SK-N-SH (cell line): ENCODE results near the gene SLC38A2. TPM values are rescaled to one million over a fixed set of nuclear protein-coding genes. Genes with fewer than 3 reads are reported as not detected.

Source experiments
- CTCF ChIA-PET: fragments of 300-600, 350-600 bp; formaldehyde crosslinking; extraction: SDS; loops from one replicate; lab custom pipeline; 2021; lab: Yijun Ruan, JAX
- POLR2A ChIA-PET: fragments of 350-600 bp; sonication (Branson Sonifier 250); formaldehyde crosslinking; extraction: SDS; loops from one replicate; lab custom pipeline; 2020; ENCODE audit warnings: antibody characterized with exemption, inconsistent platforms; lab: Yijun Ruan, JAX
- DNase-seq: peaks from one replicate; pipeline ENCODE4 v3.0.0; 2012
- H2AFZ ChIP-seq: fragments of 200-600 bp; sonication (generic); 2 replicates; pipeline ENCODE4 v1.8.1; 2016; ENCODE audit warnings: antibody characterized with exemption, mild to moderate bottlenecking, low read depth
- H3F3A ChIP-seq: fragments of 200-600 bp; sonication (generic); replicated peaks from 2 replicates; pipeline ENCODE3; 2016; ENCODE audit warnings: antibody characterized with exemption, mild to moderate bottlenecking; ENCODE audit not compliant: insufficient read depth
- H3K27ac ChIP-seq, 2 experiments: fragments of 200-500 bp in 1 of 2; fragments of 200-600 bp in 1 of 2; sonication (Bioruptor generic) in 1 of 2; sonication (generic), shearing (Covaris generic) in 1 of 2; 2 replicates each; pipeline versions ENCODE4 v1.5.1 to v1.6.1; 2014 to 2016; ENCODE audit warnings: low read depth in 2 of 2, inconsistent platforms in 1 of 2, low read length in 1 of 2, mild to moderate bottlenecking in 1 of 2, mixed read lengths in 1 of 2
- H3K27me3 ChIP-seq: fragments of 200-600 bp; sonication (generic), shearing (Covaris generic); 2 replicates; pipeline ENCODE4 v1.6.1; 2016; ENCODE audit warnings: mixed run types; ENCODE audit not compliant: insufficient read depth
- H3K36me3 ChIP-seq, 2 experiments: fragments of 200-500 bp in 1 of 2; fragments of 200-600 bp in 1 of 2; sonication (Bioruptor generic) in 1 of 2; sonication (generic) in 1 of 2; replicated peaks in 1 of 2; 2 replicates each; pipeline versions ENCODE3 to v1.5.1; 2014 to 2016; ENCODE audit warnings: low read length in 1 of 2, mild to moderate bottlenecking in 1 of 2; ENCODE audit not compliant: insufficient read depth in 2 of 2, control insufficient read depth in 1 of 2
- H3K4me1 ChIP-seq, 2 experiments: fragments of 200-500 bp in 1 of 2; fragments of 200-600 bp in 1 of 2; sonication (Bioruptor generic) in 1 of 2; sonication (generic), shearing (Covaris generic) in 1 of 2; 2 replicates each; pipeline versions ENCODE4 v1.5.1 to v1.6.1; 2014 to 2016; ENCODE audit warnings: low read depth in 1 of 2, low read length in 1 of 2, mixed run types in 1 of 2; ENCODE audit not compliant: insufficient read depth in 2 of 2, control insufficient read depth in 1 of 2
- H3K4me2 ChIP-seq: fragments of 200-600 bp; sonication (generic), shearing (Covaris generic); 2 replicates; pipeline ENCODE4 v1.6.1; 2017; ENCODE audit warnings: mixed run types
- H3K4me3 ChIP-seq, 2 experiments: fragments of 200-500 bp in 1 of 2; fragments of 200-600 bp in 1 of 2; sonication (Bioruptor generic) in 1 of 2; sonication (generic), shearing (Covaris generic) in 1 of 2; 2 replicates each; pipeline versions ENCODE4 v1.5.1 to v1.8.1; 2014 to 2016; ENCODE audit warnings: low read depth in 2 of 2, inconsistent platforms in 1 of 2, low read length in 1 of 2, mild to moderate bottlenecking in 1 of 2, mixed read lengths in 1 of 2, moderate library complexity in 1 of 2
- H3K79me2 ChIP-seq: fragments of 200-600 bp; sonication (generic); 2 replicates; pipeline ENCODE4 v1.8.1; 2017; ENCODE audit warnings: mild to moderate bottlenecking; ENCODE audit not compliant: insufficient read depth
- H3K9ac ChIP-seq: fragments of 200-600 bp; sonication (generic); 2 replicates; pipeline ENCODE4 v1.6.1; 2017; ENCODE audit warnings: mixed run types
- H3K9me2 ChIP-seq: fragments of 200-600 bp; sonication (generic); 2 replicates; pipeline ENCODE4 v1.6.1; 2017; ENCODE audit warnings: mixed run types
- H3K9me3 ChIP-seq: fragments of 200-600 bp; sonication (generic); 2 replicates; pipeline ENCODE4 v1.6.1; 2017; ENCODE audit warnings: mixed run types, mild to moderate bottlenecking, moderate library complexity
- H4K20me1 ChIP-seq: fragments of 200-600 bp; sonication (generic); 2 replicates; pipeline ENCODE4 v1.6.1; 2017; ENCODE audit warnings: mild to moderate bottlenecking, mixed run types; ENCODE audit not compliant: insufficient read depth
- ELF1 ChIP-seq: IDR thresholded peaks from 2 replicates; pipeline ENCODE4 v1.4.0; 2012
- EP300 ChIP-seq, 2 experiments: IDR thresholded peaks; 2 replicates each; pipeline versions ENCODE4 v1.4.0 to v1.6.1; 2012; ENCODE audit warnings: borderline replicate concordance in 1 of 2, low read depth in 1 of 2, low read length in 1 of 2
- FOSL2 ChIP-seq: IDR thresholded peaks from 2 replicates; pipeline ENCODE4 v1.4.0; 2012; ENCODE audit warnings: low read depth, mild to moderate bottlenecking, moderate library complexity, borderline replicate concordance
- FOXJ3 ChIP-seq: sonication (generic); formaldehyde crosslinking; IDR thresholded peaks from 2 replicates; pipeline ENCODE4 v1.5.1; 2020; ENCODE audit warnings: mild to moderate bottlenecking, missing genetic modification reagents
- FOXM1 ChIP-seq: IDR thresholded peaks from 2 replicates; pipeline ENCODE4 v1.4.0; 2012; ENCODE audit warnings: low read depth, mild to moderate bottlenecking
- GATA2 ChIP-seq: sonication (generic); formaldehyde crosslinking; IDR thresholded peaks from 2 replicates; pipeline ENCODE4 v1.5.0; 2020; ENCODE audit warnings: mild to moderate bottlenecking, missing genetic modification reagents
- MEF2A ChIP-seq: IDR thresholded peaks from 2 replicates; pipeline ENCODE4 v1.4.0; 2012; ENCODE audit warnings: low read depth, borderline replicate concordance
- MXI1 ChIP-seq: IDR thresholded peaks from 2 replicates; pipeline ENCODE4 v1.6.1; 2012; ENCODE audit warnings: mild to moderate bottlenecking, low read depth, low read length, improper control_type of control experiment
- NFIC ChIP-seq: IDR thresholded peaks from 2 replicates; pipeline ENCODE4 v1.4.0; 2012; ENCODE audit warnings: borderline replicate concordance
- NRF1 ChIP-seq: IDR thresholded peaks from 2 replicates; pipeline ENCODE4 v1.6.1; 2012; ENCODE audit warnings: low read depth, mild to moderate bottlenecking, low read length
- POLR2AphosphoS5 ChIP-seq: IDR thresholded peaks from 2 replicates; pipeline ENCODE4 v1.6.1; 2012; ENCODE audit warnings: low read depth, low read length
- RCOR1 ChIP-seq: fragments of 150-350 bp; IDR thresholded peaks from 2 replicates; pipeline ENCODE4 v1.6.1; 2017; ENCODE audit warnings: antibody characterized with exemption, low read length
- RXRA ChIP-seq: IDR thresholded peaks from 2 replicates; pipeline ENCODE4 v1.4.0; 2012; ENCODE audit warnings: low read depth, mild to moderate bottlenecking, borderline replicate concordance
- SMC3 ChIP-seq: IDR thresholded peaks from 2 replicates; pipeline ENCODE4 v1.6.1; 2012; ENCODE audit warnings: low read depth, low read length, improper control_type of control experiment
- TCF12 ChIP-seq: IDR thresholded peaks from 2 replicates; pipeline ENCODE4 v1.4.0; 2012
- TEAD4 ChIP-seq: IDR thresholded peaks from 2 replicates; pipeline ENCODE4 v1.4.0; 2012; ENCODE audit warnings: mild to moderate bottlenecking, borderline replicate concordance; ENCODE audit not compliant: insufficient read depth
- YY1 ChIP-seq: IDR thresholded peaks from 2 replicates; pipeline ENCODE4 v1.4.0; 2012; ENCODE audit warnings: low read depth, mild to moderate bottlenecking
- WGBS: methylation state at CpG from one replicate; pipeline ENCODE4 v1.1.6; 2017; ENCODE audit warnings: low lambda C conversion rate; 5-methylcytosine and 5-hydroxymethylcytosine counted together
- polyA plus RNA-seq, 3 experiments: library from polyadenylated mRNA; depleted of rRNA; stranded (reverse); fragments of >200 nt; gene quantifications; 2 replicates each; pipeline ENCODE4 v1.2.3, GENCODE V29; 2012
- TF ChIP-seq, protein P1 (sequence below): IDR thresholded peaks from 2 replicates; pipeline ENCODE4 v1.4.0; 2012; ENCODE audit warnings: low read depth, borderline replicate concordance
- TF ChIP-seq, protein P2 (sequence below): IDR thresholded peaks from 2 replicates; pipeline ENCODE4; 2012
- TF ChIP-seq, protein P3 (sequence below): IDR thresholded peaks from 2 replicates; pipeline ENCODE4 v1.4.0; 2012; ENCODE audit warnings: low read depth, borderline replicate concordance
- TF ChIP-seq, protein P4 (sequence below): fragments of 200-600 bp; sonication (generic); IDR thresholded peaks from 2 replicates; pipeline ENCODE4 v1.6.1; 2017; ENCODE audit warnings: antibody characterized with exemption, mild to moderate bottlenecking, moderate library complexity

Gene SLC38A2
- polyA plus RNA-seq, 1 of the 3 experiments (the other 2 are of a cell fraction) = 135 TPM

DNA sequence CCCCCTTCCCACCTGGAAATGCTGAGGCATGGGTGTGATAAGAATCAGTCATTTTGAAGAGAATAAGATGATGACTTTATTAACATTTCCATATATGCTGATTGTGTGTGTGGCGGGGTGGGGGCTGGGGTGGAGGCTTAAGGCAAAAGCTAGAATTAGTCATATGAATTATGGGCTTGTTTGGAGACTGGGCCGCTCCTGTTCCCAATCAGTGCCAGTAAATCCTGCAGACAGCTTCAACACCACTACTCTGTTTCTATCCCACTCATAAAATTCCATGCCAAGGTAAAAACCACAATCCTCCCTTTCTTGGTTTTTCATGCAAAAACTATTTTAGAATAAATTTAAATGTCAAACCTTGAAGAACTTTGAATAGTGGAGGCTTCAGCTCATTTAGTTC, 29.9 kb upstream of the SLC38A2 start (continued):
- TF ChIP-seq RCOR1 (no peak), RXRA (peak; percentile 68; the same call in 1 of the 2 replicates), NRF1 (no peak), SMC3 (no peak), POLR2AphosphoS5 (peak; percentile 79; the same call in 1 of the 2 replicates), FOXJ3 (CRISPR knock-in tag) (no peak), YY1 (no peak; the same call in 1 of the 2 replicates), TEAD4 (peak; percentile 94), TCF12 (peak; percentile 96)
- TF ChIP-seq, protein P1, sequence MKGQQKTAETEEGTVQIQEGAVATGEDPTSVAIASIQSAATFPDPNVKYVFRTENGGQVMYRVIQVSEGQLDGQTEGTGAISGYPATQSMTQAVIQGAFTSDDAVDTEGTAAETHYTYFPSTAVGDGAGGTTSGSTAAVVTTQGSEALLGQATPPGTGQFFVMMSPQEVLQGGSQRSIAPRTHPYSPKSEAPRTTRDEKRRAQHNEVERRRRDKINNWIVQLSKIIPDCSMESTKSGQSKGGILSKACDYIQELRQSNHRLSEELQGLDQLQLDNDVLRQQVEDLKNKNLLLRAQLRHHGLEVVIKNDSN = no peak

DNA sequence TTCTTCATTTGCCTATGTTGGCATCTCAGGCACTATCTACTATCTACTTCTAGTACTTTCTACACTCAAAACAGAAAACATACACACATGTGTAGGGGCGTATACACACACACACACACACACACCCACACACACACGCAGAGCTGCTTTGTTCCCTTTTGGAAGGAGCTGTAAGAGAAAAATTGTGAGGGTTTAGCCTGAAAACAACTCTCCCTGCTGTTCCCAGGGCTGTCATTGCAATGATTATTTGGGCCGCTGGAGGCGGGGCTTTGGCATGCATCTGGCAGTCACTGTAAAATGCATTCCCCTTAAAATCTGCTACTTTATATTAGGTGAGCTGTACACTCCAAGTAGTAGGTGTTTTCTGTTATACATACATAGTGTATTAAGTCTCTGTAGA, 29.1 kb upstream of the SLC38A2 start:
- Histone ChIP-seq H2AFZ (no peak overlapping the region), H3K4me2 (no peak overlapping the region; the same call in 1 of the 2 replicates), H3K4me1 (peaks cover 3 to 29% of the 10 kb centered on the region in 2 experiments), H3K9ac (no peak overlapping the region), H3K27ac (peak overlapping the region in 1 of 2 experiments; percentile 88; a peak in 3 of 4 replicates), H3F3A (peaks cover 33% of the 10 kb centered on the region), H4K20me1 (no peaks in the 10 kb centered on the region), H3K9me3 (no peaks in the 10 kb centered on the region), H3K36me3 (no peaks in the 10 kb centered on the region), H3K9me2 (no peaks in the 10 kb centered on the region), H3K79me2 (no peaks in the 10 kb centered on the region), H3K27me3 (no peaks in the 10 kb centered on the region), H3K4me3 (no peak overlapping the region)
- ChIA-PET CTCF (no interaction called here), POLR2A (no interaction called here)
- TF ChIP-seq FOXM1 (no peak), MEF2A (no peak), NRF1 (no peak), POLR2AphosphoS5 (no peak), FOSL2 (no peak), NFIC (no peak), RCOR1 (no peak), GATA2 (CRISPR knock-in tag) (no peak), EP300 (IDR thresholded peaks at IDR 0.05; ENCODE audit: borderline replicate concordance in 1 of 2, low read depth in 1 of 2, low read length in 1 of 2) (no peak), ELF1 (no peak), TEAD4 (no peak), MXI1 (no peak), TCF12 (no peak), RXRA (no peak)
- TF ChIP-seq, protein P1 = no peak
- TF ChIP-seq, protein P2, sequence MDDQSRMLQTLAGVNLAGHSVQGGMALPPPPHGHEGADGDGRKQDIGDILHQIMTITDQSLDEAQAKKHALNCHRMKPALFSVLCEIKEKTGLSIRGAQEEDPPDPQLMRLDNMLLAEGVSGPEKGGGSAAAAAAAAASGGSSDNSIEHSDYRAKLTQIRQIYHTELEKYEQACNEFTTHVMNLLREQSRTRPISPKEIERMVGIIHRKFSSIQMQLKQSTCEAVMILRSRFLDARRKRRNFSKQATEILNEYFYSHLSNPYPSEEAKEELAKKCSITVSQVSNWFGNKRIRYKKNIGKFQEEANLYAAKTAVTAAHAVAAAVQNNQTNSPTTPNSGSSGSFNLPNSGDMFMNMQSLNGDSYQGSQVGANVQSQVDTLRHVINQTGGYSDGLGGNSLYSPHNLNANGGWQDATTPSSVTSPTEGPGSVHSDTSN = no peak
- TF ChIP-seq, protein P3, sequence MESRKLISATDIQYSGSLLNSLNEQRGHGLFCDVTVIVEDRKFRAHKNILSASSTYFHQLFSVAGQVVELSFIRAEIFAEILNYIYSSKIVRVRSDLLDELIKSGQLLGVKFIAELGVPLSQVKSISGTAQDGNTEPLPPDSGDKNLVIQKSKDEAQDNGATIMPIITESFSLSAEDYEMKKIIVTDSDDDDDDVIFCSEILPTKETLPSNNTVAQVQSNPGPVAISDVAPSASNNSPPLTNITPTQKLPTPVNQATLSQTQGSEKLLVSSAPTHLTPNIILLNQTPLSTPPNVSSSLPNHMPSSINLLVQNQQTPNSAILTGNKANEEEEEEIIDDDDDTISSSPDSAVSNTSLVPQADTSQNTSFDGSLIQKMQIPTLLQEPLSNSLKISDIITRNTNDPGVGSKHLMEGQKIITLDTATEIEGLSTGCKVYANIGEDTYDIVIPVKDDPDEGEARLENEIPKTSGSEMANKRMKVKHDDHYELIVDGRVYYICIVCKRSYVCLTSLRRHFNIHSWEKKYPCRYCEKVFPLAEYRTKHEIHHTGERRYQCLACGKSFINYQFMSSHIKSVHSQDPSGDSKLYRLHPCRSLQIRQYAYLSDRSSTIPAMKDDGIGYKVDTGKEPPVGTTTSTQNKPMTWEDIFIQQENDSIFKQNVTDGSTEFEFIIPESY = no peak
- TF ChIP-seq, protein P4, sequence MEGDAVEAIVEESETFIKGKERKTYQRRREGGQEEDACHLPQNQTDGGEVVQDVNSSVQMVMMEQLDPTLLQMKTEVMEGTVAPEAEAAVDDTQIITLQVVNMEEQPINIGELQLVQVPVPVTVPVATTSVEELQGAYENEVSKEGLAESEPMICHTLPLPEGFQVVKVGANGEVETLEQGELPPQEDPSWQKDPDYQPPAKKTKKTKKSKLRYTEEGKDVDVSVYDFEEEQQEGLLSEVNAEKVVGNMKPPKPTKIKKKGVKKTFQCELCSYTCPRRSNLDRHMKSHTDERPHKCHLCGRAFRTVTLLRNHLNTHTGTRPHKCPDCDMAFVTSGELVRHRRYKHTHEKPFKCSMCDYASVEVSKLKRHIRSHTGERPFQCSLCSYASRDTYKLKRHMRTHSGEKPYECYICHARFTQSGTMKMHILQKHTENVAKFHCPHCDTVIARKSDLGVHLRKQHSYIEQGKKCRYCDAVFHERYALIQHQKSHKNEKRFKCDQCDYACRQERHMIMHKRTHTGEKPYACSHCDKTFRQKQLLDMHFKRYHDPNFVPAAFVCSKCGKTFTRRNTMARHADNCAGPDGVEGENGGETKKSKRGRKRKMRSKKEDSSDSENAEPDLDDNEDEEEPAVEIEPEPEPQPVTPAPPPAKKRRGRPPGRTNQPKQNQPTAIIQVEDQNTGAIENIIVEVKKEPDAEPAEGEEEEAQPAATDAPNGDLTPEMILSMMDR = no peak
- 80% methylated on average over 4 of the region's 4 CpGs for WGBS
- no peak for DNase-seq
